LoVo (cell line): ENCODE measurements around the gene HK2.
A peak's percentile ranks its signal among the peaks of the same experiment; 100 is the strongest.

Source experiments
- DNase-seq: peaks from one replicate; pipeline ENCODE4 v3.0.0-alpha.2; 2016; ENCODE audit warnings: low spot score

Gene HK2

DNA sequence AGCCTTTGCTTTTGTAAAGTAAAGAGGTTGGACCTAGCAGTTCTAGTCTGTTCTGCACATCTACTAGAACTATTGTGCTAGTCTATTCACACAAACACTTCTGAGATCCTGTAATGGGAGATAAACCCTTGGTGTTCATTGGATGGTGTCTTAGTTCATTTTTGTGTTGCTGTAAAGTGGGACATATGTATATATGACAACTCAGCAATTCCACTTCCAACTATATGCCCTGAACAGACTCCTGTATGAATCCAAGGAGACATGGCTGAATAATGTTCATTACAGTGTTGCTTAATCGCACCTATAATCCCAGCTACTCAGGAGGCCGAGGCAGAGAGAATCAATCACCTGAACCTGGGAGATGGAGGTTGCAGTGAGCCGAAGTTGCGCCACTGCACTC is 23.3 kb downstream of the HK2 start:
- no peak for DNase-seq

DNA sequence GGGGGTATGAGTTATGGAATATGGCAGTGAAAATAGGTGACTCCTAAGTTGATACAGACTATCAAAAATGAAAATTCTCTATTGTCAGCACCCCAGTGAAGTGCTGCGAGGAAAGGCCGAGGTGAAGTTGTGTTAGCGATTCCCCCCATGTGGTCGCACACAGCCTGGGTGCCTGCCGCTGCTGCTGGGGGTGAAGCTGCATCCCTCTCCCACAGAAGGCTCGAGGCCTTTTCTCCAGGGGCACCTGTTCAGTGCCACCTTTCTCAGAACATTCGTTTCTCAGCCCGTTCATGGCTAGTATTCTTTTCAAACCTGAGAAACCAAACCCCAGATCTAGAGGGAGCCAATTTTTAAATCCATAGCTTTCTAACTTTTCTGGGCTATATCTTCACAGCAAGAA is 23.8 kb downstream of the HK2 start:
- no peak for DNase-seq

DNA sequence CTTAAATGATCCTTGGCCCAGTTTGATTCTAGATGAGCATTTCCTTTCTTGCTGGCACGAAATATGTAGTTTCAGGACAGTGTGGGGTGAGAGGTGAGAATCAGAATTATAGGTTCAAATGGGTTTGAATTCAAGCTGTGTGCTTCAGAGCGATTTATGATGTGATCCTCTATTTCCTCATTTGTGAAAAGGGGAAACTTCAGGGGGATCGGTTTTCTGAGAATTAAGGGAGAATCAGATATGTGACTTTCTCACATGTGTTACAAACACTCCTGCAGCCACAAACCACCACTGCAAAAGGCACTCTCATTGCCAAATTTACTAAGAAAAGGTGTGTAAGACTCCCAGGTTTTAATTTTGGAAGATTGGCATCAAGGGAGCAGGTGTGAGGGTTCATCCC is 24.4 kb downstream of the HK2 start:
- no peak for DNase-seq

DNA sequence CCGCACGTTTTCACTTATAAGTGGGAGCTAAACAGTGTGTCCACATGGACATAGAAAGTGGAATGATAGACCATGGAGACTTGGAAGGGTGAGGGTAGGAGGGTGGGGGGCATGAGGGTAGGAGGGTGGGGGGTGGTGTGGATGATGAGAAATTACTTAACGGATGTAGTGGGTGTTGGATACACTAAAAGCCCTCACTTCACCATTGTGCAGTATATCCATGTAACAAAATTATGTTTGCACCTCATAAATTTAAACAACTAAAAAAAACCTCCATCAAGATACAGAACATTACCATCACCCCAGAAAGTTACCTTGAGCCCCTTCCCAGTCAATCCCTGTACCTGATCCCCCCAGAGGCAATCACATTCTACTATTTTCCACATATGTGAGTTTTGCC is 26.2 kb downstream of the HK2 start:
- no peak for DNase-seq

GRCh38 chr2:74860521-74860920 is 26.6 kb downstream of the HK2 start:
- DNase-seq: no peak

- no peak for DNase-seq
Observed at GRCh38 chr2:74861531-74861930, 27.6 kb downstream of the HK2 start.

GRCh38 chr2:74862020-74862964 is 28.4 kb downstream of the HK2 start:
- DNase-seq: no peak

- peak; percentile 28 for DNase-seq
Observed at GRCh38 chr2:74863802-74864248, 29.9 kb downstream of the HK2 start.

DNA sequence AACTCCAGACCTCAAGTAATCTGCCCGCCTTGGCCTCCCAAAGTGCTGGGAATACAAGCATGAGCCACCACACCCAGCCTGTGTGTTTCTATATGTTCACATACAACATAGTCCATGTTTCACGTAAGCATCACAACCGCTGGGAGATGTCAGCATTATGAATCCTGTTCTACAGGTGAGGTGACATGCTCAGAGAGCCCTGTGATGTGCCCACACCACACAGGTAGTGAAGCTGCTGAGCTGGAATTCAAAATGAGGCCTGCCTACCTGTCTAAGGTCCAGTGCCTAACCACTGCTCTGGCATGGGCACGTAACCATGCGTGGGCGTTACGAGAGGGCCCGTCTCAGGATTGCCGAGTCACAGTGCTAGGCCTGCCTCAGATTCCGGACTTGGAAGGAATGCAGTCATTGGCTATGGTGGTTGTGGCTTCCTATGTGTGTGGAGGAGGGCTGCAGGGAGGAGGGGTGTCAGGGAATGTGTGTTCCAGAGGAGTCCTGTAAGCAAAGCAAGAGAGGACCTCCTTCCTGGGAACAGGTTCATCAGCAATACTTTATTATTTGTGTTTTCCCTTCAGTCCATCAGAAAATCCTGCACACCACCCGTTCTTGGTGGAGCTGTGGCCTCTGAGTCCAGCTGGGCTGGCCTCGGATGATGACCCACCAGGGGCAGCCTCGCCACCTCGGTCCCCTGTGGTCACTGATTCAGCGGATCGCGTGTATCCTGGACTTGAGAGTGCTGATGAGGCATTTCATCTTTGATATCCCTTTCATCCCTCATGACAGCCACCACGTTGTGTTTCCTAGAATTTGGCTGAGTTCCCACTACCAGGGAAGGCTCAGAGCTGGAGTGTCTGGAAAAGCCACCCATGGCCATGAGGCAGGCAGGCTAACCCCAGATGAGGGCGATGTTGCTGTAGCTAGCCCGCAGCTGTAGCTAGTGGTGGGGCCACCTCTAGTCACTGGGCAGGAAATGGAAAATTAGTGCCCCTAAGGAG is 31.1 kb downstream of the HK2 start:
- DNase-seq: no peak

DNA sequence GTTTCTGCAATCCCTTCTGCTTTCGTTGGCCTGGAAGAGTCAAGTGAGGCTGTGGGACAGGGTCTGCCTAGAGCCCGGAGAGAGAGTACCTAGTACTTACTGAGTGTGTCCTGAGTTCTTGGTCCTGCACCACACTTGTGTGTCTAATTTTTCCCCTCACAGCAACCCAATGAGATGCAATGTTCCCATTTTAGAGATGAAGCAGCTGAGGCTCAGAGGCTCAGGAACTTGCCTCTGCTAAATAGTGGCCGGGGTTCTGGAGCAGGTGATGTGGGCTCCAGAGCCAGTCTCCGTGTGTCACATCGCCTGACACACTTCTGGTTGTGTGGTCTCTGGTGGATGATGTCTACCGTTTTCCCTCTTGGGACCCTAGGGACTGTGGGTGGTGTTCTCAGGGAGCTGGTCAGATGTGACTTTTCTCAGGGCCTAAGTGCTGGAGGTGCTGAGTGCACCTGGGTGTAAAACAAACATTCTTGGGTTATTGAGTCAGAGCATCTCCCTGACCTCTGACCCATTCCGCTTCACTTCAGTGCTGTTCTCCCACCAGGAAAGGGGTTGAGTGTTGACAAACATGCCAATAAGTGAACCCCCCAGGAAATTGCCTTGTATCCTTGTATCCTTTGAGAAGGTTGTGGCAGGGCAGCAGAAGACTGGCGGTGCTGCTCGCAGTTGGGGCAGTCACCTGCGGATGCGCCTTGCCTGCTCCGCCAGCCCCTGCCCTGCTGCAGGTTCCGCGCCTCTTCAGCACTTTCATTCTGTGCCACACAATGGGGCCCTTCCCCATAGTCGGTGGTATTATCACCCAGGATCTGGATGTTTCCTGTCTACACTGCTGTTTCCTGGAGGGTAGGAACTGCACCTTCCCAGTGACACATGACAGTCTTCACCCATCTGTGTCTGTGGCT is 32.1 kb downstream of the HK2 start:
- DNase-seq: peak; percentile 41

GRCh38 chr2:74867841-74868658 is 34.1 kb downstream of the HK2 start:
- peak; percentile 23 for DNase-seq

GRCh38 chr2:74869517-74869916 is 35.6 kb downstream of the HK2 start:
- no peak for DNase-seq

GRCh38 chr2:74870951-74871350 is 37.0 kb downstream of the HK2 start:
- DNase-seq: no peak

GRCh38 chr2:74871414-74871813 is 37.5 kb downstream of the HK2 start:
- no peak for DNase-seq

- no peak for DNase-seq
Observed at GRCh38 chr2:74872389-74872836, 38.5 kb downstream of the HK2 start.

DNA sequence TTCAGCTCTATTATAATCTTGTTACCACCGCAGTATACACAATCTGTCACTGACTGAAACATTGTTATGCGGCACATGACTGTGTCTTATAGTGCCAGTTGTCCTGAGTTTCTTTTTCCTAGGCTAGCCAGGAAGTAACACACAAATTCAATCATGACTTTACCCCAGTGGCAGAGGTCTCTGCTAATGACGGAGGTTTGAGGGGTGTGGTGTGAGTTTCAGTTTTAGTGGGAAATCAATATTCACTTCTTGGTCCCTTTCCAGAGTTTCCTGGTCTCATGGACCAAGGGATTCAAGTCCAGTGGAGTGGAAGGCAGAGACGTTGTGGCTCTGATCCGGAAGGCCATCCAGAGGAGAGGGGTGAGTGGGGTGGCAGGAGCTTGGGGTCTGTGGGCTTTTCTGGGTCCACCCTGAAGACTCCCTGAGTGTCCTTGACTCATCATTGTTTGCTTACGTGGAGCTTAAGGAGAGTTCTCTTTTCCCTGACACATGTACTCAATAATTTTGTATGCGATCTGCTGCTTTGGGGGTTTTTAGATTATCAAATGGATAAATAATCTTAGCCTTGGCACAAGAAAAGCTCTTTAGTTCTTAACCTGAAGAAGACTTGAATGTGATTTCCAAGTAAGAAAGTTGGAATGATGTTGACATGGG is 39.2 kb downstream of the HK2 start:
- no peak for DNase-seq

- DNase-seq: no peak
Observed at GRCh38 chr2:74873678-74874640, 40.0 kb downstream of the HK2 start.

DNA sequence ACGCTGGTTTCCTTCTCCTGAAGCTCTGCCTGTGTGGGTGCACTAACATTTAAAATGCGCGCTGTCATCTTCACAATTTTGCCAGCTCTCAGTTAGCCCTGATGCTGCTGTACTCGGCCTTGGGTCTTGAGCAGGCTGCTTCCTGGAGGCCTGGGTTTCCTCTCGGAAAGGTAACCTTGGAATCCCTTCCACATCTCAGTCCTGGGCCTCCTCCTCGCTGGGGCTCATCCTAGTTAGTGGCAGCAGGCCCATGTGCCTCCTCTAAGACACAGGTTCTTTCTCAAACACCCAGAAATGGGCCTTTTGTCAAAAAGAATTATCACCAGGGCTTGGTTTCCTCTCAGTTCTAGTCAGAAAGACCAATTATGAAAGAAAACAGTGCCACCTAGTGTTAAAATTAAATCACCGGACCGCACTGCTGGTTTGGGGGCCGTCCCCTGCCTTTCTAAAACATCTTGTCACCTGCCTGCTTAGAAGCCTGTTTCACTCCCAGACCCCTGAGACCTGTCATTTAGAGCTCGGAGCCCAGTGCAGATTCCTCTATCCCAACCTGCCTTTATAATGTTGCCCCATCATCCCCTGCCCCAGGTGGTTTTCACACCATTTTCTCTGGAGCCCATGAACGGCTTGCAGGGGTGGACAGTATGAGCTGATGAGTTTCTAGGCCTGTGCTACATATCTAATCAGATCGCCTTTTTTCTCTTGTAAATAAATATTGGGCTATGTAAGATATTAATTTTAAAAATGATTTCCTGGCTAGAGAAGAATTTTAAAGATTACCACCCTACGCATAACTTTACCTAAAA is 42.4 kb downstream of the HK2 start:
- DNase-seq: peak; percentile 48
